Vagina (tissue), 2 donors: Measurements from ENCODE around the gene RHBG. TPM values are rescaled to one million over a fixed set of nuclear protein-coding genes. Genes with fewer than 3 reads are reported as not detected.
A peak's percentile ranks its signal among the peaks of the same experiment; 100 is the strongest.

Experiments
- DNase-seq, 2 donors: peaks; one replicate each; pipeline ENCODE4 v3.0.0-alpha.2; 2017; ENCODE audit errors: extremely low spot score in 2 of 2
- H3K27ac ChIP-seq: fragments of 200-600 bp; sonication (generic); one replicate; pipeline ENCODE4 v1.5.1; 2019
- H3K27me3 ChIP-seq: fragments of 200-600 bp; sonication (generic); one replicate; pipeline ENCODE4 v1.5.1; 2019
- H3K36me3 ChIP-seq, 2 donors: fragments of 200-600 bp; sonication (generic); one replicate each; pipeline ENCODE4 v1.5.1; 2017 to 2019
- H3K4me1 ChIP-seq: fragments of 200-600 bp; sonication (generic); one replicate; pipeline ENCODE4 v1.5.1; 2019
- H3K4me3 ChIP-seq, 2 donors: fragments of 200-600 bp; sonication (generic); 1 replicate in 1 of 2; 2 replicates in 1 of 2; pipeline ENCODE4 v1.5.1; 2016 to 2019
- H3K9me3 ChIP-seq: fragments of 200-600 bp; sonication (generic); one replicate; pipeline ENCODE4 v1.5.1; 2019
- CTCF ChIP-seq, 3 experiments: fragments of 450-650 bp in 2 of 3; fragments of 200-600 bp in 1 of 3; sonication (generic) in 1 of 3; IDR thresholded peaks; one replicate each; pipeline ENCODE4 v1.5.1; 2017 to 2019; ENCODE audit warnings: antibody characterized with exemption in 3 of 3, mild to moderate bottlenecking in 2 of 3, moderate library complexity in 2 of 3
- POLR2A ChIP-seq, 2 donors: fragments of 450-650 bp; IDR thresholded peaks; one replicate each; pipeline ENCODE4 v1.6.1; 2017; ENCODE audit warnings: antibody characterized with exemption in 2 of 2, mild to moderate bottlenecking in 2 of 2, moderate library complexity in 2 of 2
- POLR2AphosphoS5 ChIP-seq, 2 donors: sonication (generic); formaldehyde crosslinking; IDR thresholded peaks; one replicate each; pipeline ENCODE4 v1.9.0; 2017; ENCODE audit warnings: antibody characterized with exemption in 2 of 2, mild to moderate bottlenecking in 2 of 2, low read depth in 1 of 2; ENCODE audit not compliant: insufficient read depth in 1 of 2
- intact Hi-C: fragments of 100-400 bp; cut with DNase I; formaldehyde crosslinking; loops from one replicate; pipeline ENCODE4 v1.15.1; 2023
- total RNA-seq: library from RNA; depleted of rRNA; stranded (reverse); fragments of >200 nt; gene quantifications from one replicate; pipeline ENCODE4 v1.2.3, GENCODE V29; 2016

Gene RHBG
- total RNA-seq, 1 donor from 2014 or later = not detected

GRCh38 chr1:156379420-156380165 is 10.6 kb downstream of the RHBG start:
- H3K4me1 ChIP-seq = no peaks in the 10 kb centered on the region
- DNase-seq = no peak
- no peaks in the 10 kb centered on the region for H3K36me3 ChIP-seq
- H3K4me3 ChIP-seq = no peak overlapping the region
- no peak overlapping the region for H3K27ac ChIP-seq
- H3K27me3 ChIP-seq = no peaks in the 10 kb centered on the region
- no peak for TF ChIP-seq CTCF (IDR thresholded peaks at IDR 0.05)
- TF ChIP-seq POLR2AphosphoS5 (IDR thresholded peaks at IDR 0.05; ENCODE audit: insufficient read depth in 1 of 2, low read depth in 1 of 2) = no peak
- no peak for TF ChIP-seq POLR2A (IDR thresholded peaks at IDR 0.05)
- intact Hi-C loops = loop anchor here (10.0 kb wide), 1 partner anchor 205 kb away; no protein-coding TSS in a partner anchor
- no peaks in the 10 kb centered on the region for H3K9me3 ChIP-seq

- intact Hi-C loops = loop anchor here (10.0 kb wide), 1 partner anchor 202 kb away; no protein-coding TSS in a partner anchor
These were observed 13.6 kb downstream of the RHBG start for GRCh38 chr1:156382561-156382960.

GRCh38 chr1:156383023-156383422 is 14.0 kb downstream of the RHBG start:
- no peaks in the 10 kb centered on the region for H3K36me3 ChIP-seq
- H3K4me1 ChIP-seq = no peaks in the 10 kb centered on the region

More at GRCh38 chr1:156382561-156382960, 13.6 kb downstream of the RHBG start:
- Histone ChIP-seq H3K27me3 (no peaks in the 10 kb centered on the region), H3K4me3 (no peak overlapping the region), H3K27ac (no peak overlapping the region), H3K9me3 (no peaks in the 10 kb centered on the region), H3K4me1 (no peaks in the 10 kb centered on the region), H3K36me3 (no peaks in the 10 kb centered on the region)
- DNase-seq = no peak
- TF ChIP-seq CTCF (IDR thresholded peaks at IDR 0.05) = no peak
- no peak for TF ChIP-seq POLR2A (IDR thresholded peaks at IDR 0.05)
- TF ChIP-seq POLR2AphosphoS5 (IDR thresholded peaks at IDR 0.05; ENCODE audit: insufficient read depth in 1 of 2, low read depth in 1 of 2) = no peak

GRCh38 chr1:156384007-156384406 is 15.0 kb downstream of the RHBG start:
- no peaks in the 10 kb centered on the region for H3K36me3 ChIP-seq
- no peak for TF ChIP-seq POLR2A (IDR thresholded peaks at IDR 0.05)
- TF ChIP-seq CTCF (IDR thresholded peaks at IDR 0.05) = no peak
- TF ChIP-seq POLR2AphosphoS5 (IDR thresholded peaks at IDR 0.05; ENCODE audit: insufficient read depth in 1 of 2, low read depth in 1 of 2) = no peak
- H3K4me3 ChIP-seq = no peak overlapping the region
- H3K27ac ChIP-seq = no peak overlapping the region
- no peaks in the 10 kb centered on the region for H3K4me1 ChIP-seq
- no peaks in the 10 kb centered on the region for H3K27me3 ChIP-seq
- no peaks in the 10 kb centered on the region for H3K9me3 ChIP-seq
- DNase-seq = no peak
- intact Hi-C loops = loop anchor here (10.0 kb wide), 1 partner anchor 201 kb away; no protein-coding TSS in a partner anchor

More at GRCh38 chr1:156383023-156383422, 14.0 kb downstream of the RHBG start:
- intact Hi-C loops = loop anchor here (10.0 kb wide), 1 partner anchor 202 kb away; no protein-coding TSS in a partner anchor
- Histone ChIP-seq H3K9me3 (no peaks in the 10 kb centered on the region), H3K27ac (no peak overlapping the region), H3K27me3 (no peaks in the 10 kb centered on the region), H3K4me3 (no peak overlapping the region)
- TF ChIP-seq POLR2AphosphoS5 (IDR thresholded peaks at IDR 0.05; ENCODE audit: insufficient read depth in 1 of 2, low read depth in 1 of 2) = no peak
- TF ChIP-seq POLR2A (IDR thresholded peaks at IDR 0.05) = no peak
- peak; percentile 8 to 45 (median 23) for TF ChIP-seq CTCF (IDR thresholded peaks at IDR 0.05)
- DNase-seq = no peak

- DNase-seq = no peak
- Histone ChIP-seq H3K36me3 (no peaks in the 10 kb centered on the region), H3K27ac (no peak overlapping the region), H3K4me1 (no peaks in the 10 kb centered on the region), H3K27me3 (no peaks in the 10 kb centered on the region), H3K4me3 (no peak overlapping the region), H3K9me3 (no peaks in the 10 kb centered on the region)
- TF ChIP-seq POLR2AphosphoS5 (IDR thresholded peaks at IDR 0.05; ENCODE audit: insufficient read depth in 1 of 2, low read depth in 1 of 2) (no peak), POLR2A (IDR thresholded peaks at IDR 0.05) (no peak), CTCF (IDR thresholded peaks at IDR 0.05) (no peak)
- intact Hi-C loops = loop anchor here (5.0 to 10.0 kb wide), 3 partner anchors 53 to 273 kb away; no protein-coding TSS in a partner anchor
These were observed 15.6 kb downstream of the RHBG start for GRCh38 chr1:156384658-156385057.
